Muscle layer of colon (tissue), 2 donors: ENCODE measurements around the gene SYT13.

ENCODE experiments used
- H3K27ac ChIP-seq: one replicate; pipeline ENCODE4 v1.7.0; 2013; ENCODE audit warnings: low read depth, mild to moderate bottlenecking, low read length, moderate library complexity
- H3K27me3 ChIP-seq, 2 donors: one replicate each; pipeline ENCODE4 v1.7.0; 2013; ENCODE audit warnings: low read length in 2 of 2, mild to moderate bottlenecking in 2 of 2; ENCODE audit not compliant: insufficient read depth in 2 of 2, control insufficient read depth in 1 of 2
- H3K36me3 ChIP-seq: one replicate; pipeline ENCODE4 v1.7.0; 2013; ENCODE audit warnings: mild to moderate bottlenecking, low read length; ENCODE audit not compliant: insufficient read depth
- H3K4me1 ChIP-seq: one replicate; pipeline ENCODE4 v1.7.0; 2013; ENCODE audit warnings: mild to moderate bottlenecking, low read length; ENCODE audit not compliant: insufficient read depth
- H3K4me3 ChIP-seq, 2 donors: one replicate each; pipeline ENCODE4 v1.7.0; 2013; ENCODE audit warnings: low read length in 2 of 2, low read depth in 1 of 2, mild to moderate bottlenecking in 1 of 2, moderate library complexity in 1 of 2
- H3K9ac ChIP-seq: one replicate; pipeline ENCODE4 v1.7.0; 2013; ENCODE audit warnings: low read length
- H3K9me3 ChIP-seq: one replicate; pipeline ENCODE4 v1.7.0; 2013; ENCODE audit warnings: mild to moderate bottlenecking, low read length
- donor health status: abdominal sarcoma.
- donor health status: Adenocarcinoma of cecum.

The SYT13 gene

DNA sequence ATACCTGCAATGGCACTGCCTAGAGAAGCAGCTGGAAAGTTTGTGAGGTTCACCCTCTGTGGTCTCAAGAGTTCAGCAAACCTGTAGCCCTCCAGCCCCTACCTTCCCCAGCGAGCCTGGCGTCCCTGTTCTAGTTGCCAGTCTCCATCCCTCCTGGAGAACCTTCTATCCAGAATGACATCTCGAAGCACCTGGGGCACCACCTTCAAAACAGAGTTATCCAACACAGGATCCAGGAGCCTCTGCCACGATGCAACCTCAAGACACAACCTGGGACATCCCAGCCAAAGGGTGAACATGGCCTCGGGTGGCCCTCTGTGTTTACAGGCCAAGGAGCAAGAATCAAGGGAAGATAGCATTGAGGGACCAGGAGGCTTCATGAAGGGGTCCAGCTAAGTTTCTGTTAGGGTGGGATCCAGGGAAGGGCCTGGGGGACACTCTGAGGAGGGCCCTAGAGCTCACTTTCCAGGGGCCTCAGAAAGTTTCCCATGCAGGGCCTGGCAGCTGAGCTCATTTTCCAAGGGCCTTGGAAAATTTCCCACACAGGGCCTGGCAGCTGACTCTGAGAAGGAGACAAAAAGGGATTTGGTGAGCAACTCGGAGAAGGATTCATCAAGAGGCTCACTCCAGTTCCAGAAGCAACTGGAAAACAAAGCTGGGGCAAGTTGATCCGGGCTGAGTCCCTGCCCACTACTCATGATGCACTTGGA, 36.9 kb upstream of the SYT13 start:
- no peaks in the 10 kb centered on the region for H3K36me3 ChIP-seq
- H3K9ac ChIP-seq: no peak overlapping the region
- no peak overlapping the region for H3K4me3 ChIP-seq
- peaks cover 9% of the 10 kb centered on the region for H3K4me1 ChIP-seq
- H3K27ac ChIP-seq: no peak overlapping the region
- no peaks in the 10 kb centered on the region for H3K9me3 ChIP-seq
- H3K27me3 ChIP-seq: peaks cover 0 to 6% of the 10 kb centered on the region in 2 donors

DNA sequence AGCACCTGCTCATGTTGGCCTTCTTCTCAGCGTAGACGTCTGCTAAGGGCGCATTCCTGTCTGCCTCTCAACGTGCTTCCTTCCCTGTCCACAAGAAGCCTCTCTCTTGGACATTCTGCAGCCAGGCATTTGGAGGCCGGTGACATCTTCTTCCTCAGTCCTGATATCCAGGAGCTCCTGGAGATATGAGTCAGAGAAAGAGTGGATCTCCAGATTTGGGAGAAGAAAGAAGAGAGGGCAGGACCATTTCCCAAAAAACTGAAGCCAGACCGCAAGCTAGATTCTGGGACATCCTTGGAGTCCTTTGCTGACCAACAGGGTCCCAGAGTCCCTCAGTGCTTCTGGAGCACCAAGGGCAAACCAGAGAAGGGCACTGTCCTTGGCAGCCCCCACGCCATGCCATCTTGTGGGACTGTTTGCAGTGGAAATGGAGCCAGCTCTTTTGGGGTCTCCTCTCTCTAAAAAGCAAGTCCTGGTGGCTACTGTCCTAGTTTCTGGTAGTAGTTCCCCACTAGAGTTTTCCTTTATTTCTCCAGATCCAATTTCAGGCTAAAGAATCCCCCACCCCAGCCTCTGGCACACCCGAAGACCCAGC, 36.1 kb upstream of the SYT13 start:
- Histone ChIP-seq H3K27ac (no peak overlapping the region), H3K27me3 (peaks cover 0 to 6% of the 10 kb centered on the region in 2 donors)

DNA sequence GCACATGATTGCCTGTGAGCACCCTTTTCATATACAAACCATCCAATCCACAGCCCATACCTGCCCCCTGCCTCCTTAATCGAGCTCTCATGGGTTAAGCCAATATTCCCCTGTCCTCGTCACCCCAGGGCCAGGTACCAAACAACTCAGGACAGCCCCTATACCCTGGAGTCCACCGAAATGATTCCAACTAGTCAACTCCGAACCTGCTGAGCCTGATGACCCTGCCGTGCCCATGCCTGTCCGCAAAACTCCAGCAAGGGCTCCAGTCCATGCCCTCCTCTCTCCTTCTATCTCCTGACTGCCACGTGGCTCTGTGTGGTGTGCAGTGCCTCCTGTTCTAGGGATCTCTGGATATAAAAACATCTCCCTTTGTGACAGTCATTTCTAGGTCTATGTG, 35.5 kb upstream of the SYT13 start:
- H3K36me3 ChIP-seq: no peaks in the 10 kb centered on the region

More for the DNA sequence above, 36.1 kb upstream of the SYT13 start:
- H3K9me3 ChIP-seq: no peaks in the 10 kb centered on the region
- no peaks in the 10 kb centered on the region for H3K36me3 ChIP-seq
- H3K9ac ChIP-seq: no peak overlapping the region
- no peak overlapping the region for H3K4me3 ChIP-seq
- H3K4me1 ChIP-seq: peaks cover 9% of the 10 kb centered on the region

DNA sequence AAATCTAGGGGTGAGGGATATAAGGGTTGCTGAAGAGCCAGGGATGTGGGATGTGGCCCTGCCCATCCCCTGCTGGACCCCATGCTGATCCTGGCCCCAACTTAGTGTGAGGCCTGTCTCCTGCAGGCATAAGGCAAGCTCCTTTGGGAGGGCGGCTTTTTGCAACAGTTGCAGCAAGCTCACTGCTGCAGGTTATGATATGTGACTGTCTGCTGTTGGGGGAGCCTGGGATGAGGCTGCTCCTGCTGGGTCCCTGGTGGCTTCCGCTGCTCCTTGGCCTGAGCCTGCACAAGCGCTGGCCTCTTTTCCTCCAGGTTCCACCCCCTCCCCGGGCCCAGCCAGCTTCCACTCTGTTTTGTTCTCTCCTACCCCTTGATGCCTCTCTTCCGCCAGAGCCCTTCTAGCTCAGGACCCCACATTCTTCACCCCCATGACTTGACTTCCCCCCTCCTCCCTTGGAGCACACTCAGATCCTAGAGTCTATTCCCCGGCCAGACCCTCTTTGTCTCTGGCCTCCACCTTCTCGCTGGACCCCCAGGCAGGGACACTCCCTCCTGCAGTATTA, 35.0 kb upstream of the SYT13 start:
- no peaks in the 10 kb centered on the region for H3K36me3 ChIP-seq
- H3K27ac ChIP-seq: no peak overlapping the region
- H3K9me3 ChIP-seq: no peaks in the 10 kb centered on the region
- H3K27me3 ChIP-seq: peaks cover 0 to 6% of the 10 kb centered on the region in 2 donors
- no peak overlapping the region for H3K4me3 ChIP-seq
- H3K4me1 ChIP-seq: peaks cover 9% of the 10 kb centered on the region
- H3K9ac ChIP-seq: no peak overlapping the region

More for the DNA sequence above, 35.5 kb upstream of the SYT13 start:
- Histone ChIP-seq H3K9ac (no peak overlapping the region), H3K27me3 (peaks cover 0 to 6% of the 10 kb centered on the region in 2 donors), H3K4me3 (no peak overlapping the region), H3K9me3 (no peaks in the 10 kb centered on the region), H3K27ac (no peak overlapping the region), H3K4me1 (peaks cover 9% of the 10 kb centered on the region)

DNA sequence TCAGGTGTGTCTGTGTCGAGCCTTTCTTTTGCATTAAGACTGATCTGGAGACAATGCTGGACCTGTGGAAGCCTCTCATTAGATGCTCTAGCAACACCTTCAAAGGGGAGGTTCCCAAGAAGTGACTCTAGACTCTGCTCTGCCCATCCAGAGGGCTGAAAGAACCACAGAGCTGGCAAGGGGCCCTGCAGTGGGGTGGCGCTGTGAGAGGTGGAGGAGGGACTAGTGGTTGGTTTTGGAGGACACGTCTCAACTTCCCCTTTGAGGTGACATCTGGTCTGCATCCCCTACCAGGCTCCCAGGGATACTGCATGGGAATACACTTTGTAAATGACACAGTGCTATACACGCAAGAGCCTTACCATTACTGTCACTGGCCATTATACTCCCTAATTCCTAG, 34.2 kb upstream of the SYT13 start:
- peaks cover 9% of the 10 kb centered on the region for H3K4me1 ChIP-seq
- H3K9me3 ChIP-seq: no peaks in the 10 kb centered on the region
- no peak overlapping the region for H3K4me3 ChIP-seq
- no peak overlapping the region for H3K9ac ChIP-seq
- no peaks in the 10 kb centered on the region for H3K36me3 ChIP-seq
- peaks cover 0 to 6% of the 10 kb centered on the region in 2 donors for H3K27me3 ChIP-seq
- no peak overlapping the region for H3K27ac ChIP-seq

DNA sequence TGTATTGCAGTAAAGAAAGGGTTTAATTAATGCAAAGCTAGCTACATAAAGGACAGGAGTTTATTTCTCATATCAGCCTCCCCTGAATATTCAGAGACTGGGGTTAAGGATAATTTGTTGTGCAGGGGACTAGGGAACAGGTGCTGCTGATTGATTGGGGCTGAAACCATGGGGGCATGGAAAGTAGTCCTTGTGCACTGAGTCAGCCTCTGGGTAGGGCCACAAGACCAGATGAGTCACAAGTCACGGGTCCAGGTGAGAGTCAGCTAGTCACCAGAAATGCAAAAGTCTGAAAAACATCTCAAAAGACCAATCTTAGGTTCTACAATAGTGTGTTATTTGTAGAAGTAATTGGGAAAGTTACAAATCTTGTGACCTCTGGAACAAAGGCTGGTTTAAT, 32.9 kb upstream of the SYT13 start:
- H3K36me3 ChIP-seq: no peaks in the 10 kb centered on the region
- H3K27me3 ChIP-seq: peaks cover 0 to 6% of the 10 kb centered on the region in 2 donors
- no peak overlapping the region for H3K4me3 ChIP-seq
- H3K9ac ChIP-seq: no peak overlapping the region
- H3K4me1 ChIP-seq: peaks cover 9% of the 10 kb centered on the region
- no peak overlapping the region for H3K27ac ChIP-seq
- H3K9me3 ChIP-seq: no peaks in the 10 kb centered on the region

DNA sequence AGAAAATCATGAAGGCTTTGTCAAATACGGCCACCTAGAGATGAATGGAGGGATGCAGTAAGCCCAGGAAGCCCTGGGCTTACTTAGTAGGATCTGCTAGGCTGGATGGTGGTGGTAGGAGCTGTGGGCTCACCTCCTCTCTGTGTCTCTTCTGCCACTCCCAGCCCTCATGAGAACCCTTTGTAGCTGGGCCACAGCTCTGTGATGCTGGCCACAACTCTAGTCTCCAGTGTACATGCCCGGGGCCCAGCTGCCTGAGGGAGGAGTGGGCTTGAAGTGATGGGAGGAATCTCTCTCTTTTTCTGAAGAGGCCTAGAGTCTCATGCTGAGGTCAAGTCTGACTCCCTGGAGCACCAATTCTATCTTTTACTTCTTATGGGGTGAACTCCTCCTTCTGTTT, 32.4 kb upstream of the SYT13 start:
- no peak overlapping the region for H3K27ac ChIP-seq
- no peaks in the 10 kb centered on the region for H3K9me3 ChIP-seq
- H3K9ac ChIP-seq: no peak overlapping the region
- H3K4me1 ChIP-seq: peaks cover 6% of the 10 kb centered on the region
- peaks cover 0 to 6% of the 10 kb centered on the region in 2 donors for H3K27me3 ChIP-seq
- H3K36me3 ChIP-seq: no peaks in the 10 kb centered on the region
- no peak overlapping the region for H3K4me3 ChIP-seq

DNA sequence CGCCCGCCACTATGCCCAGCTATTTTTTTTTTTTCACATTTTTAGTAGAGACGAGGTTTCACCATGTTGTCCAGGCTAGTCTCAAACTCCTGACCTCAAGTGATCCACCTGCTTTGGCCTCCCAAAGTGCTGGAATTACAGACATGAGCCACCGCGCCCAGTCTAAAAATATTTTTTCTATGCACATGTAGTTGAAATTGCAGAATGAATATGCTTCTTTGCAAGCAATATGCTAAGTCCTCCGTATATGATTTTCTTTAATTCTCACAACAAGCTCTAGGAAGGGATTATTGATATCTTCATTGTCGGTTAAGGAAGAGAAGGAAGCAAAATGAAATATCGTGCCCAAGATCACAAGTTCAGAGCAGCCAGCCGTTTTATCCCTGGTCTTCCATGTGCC, 30.1 kb upstream of the SYT13 start:
- Histone ChIP-seq H3K4me3 (no peak overlapping the region), H3K27me3 (peaks cover 0 to 5% of the 10 kb centered on the region in 2 donors), H3K4me1 (no peaks in the 10 kb centered on the region), H3K36me3 (no peaks in the 10 kb centered on the region), H3K27ac (no peak overlapping the region), H3K9ac (no peak overlapping the region), H3K9me3 (no peaks in the 10 kb centered on the region)

DNA sequence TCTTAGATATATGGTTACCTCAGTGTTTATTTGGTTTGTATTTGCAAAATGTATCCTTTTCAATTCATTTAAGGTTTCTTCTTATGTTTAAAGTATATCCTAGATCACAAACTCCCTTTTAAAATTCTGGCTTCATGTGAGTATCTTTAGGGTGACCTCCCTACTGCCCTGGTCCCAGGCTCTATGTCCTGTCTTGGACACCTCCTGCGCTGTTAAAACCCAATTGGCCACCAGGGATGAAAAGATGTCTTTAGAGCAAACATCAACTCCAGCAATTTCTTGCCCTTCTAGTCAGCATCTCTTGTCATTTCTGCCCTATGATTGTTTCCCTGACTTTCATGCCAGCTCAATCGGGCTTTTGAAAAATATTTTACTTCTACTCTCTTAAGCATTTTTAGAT, 28.8 kb upstream of the SYT13 start:
- no peaks in the 10 kb centered on the region for H3K4me1 ChIP-seq
- no peaks in the 10 kb centered on the region for H3K36me3 ChIP-seq
- H3K27me3 ChIP-seq: no peaks in the 10 kb centered on the region
- no peak overlapping the region for H3K9ac ChIP-seq
- H3K4me3 ChIP-seq: no peak overlapping the region
- H3K9me3 ChIP-seq: no peaks in the 10 kb centered on the region
- H3K27ac ChIP-seq: no peak overlapping the region

DNA sequence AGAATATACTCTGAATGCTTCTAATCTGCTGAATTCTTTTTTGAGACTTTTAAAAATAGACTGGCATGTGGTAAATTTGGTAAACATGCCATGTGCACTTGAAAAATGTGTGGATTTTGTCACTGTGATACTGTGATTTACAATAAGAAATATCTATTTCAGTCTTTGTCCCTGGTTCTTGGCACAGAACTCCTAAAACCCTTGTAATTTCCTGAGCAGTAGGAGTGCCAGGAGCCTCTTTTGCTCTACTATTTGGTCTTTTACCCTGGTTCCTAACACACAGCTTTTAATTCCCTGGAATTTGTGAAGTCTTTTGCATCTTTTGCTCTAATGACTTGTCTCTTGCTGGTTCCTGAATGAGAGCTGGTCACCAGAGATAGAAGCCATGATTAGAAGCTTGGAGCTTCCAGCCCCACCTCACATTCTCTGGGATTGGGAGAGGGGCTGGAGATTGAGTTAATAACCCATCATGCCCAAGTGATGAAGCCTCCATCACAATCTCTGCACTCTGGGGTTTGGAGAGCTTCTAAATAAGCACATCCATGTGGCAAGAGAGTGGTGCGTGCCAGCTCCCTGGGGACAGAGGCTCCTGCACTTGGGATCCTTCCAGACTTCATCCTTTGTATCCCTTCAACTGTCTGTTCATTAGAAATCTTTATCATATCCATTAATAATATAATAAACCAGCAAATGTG, 27.2 kb upstream of the SYT13 start:
- H3K4me3 ChIP-seq: no peak overlapping the region
- no peak overlapping the region for H3K27ac ChIP-seq
- H3K4me1 ChIP-seq: no peaks in the 10 kb centered on the region
- H3K9me3 ChIP-seq: no peaks in the 10 kb centered on the region
- H3K27me3 ChIP-seq: no peaks in the 10 kb centered on the region
- H3K9ac ChIP-seq: no peak overlapping the region
- no peaks in the 10 kb centered on the region for H3K36me3 ChIP-seq

DNA sequence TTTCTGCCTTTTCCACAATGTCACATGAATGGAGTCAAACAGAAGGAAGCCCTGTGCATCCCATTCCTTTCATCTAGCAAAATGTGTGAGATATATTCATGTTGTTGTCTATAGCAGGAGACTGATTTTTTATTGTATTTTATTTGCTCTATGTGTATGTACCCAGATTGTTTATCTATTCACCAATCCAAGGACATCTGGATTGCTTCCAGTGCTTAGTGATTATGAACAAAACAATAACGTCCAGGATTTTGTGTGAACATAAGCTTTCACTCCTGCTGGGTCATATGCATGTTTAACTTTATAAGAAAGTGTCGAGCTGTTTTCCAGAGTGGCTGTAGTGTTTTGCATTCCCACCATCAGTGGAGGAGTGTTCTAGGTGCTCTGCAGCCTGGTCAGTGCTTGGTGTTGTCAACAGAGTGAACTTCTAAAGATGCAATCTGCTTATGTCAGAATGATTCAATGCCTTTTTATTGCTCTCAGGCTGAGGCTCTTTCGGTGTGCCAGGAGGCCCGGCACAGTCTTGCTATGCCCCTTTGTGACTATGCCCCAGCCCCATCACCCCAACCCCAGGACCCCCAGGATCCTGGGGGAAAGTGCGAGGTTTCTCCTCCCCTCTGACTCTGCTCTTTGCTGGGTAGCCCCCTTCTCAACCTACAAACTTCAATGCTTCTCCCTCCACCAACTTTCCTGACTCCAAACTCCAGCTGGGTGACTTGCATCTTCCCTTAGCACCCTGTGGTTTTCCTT, 19.9 kb upstream of the SYT13 start:
- H3K9ac ChIP-seq: no peak overlapping the region
- no peaks in the 10 kb centered on the region for H3K9me3 ChIP-seq
- H3K36me3 ChIP-seq: no peaks in the 10 kb centered on the region
- no peak overlapping the region for H3K4me3 ChIP-seq
- no peaks in the 10 kb centered on the region for H3K27me3 ChIP-seq
- H3K4me1 ChIP-seq: no peaks in the 10 kb centered on the region
- no peak overlapping the region for H3K27ac ChIP-seq
